Rectal smooth muscle tissue (tissue), 1 donor: ENCODE results near the gene FASTKD3.

ENCODE experiments used
- H3K27ac ChIP-seq: one replicate; pipeline ENCODE4 v1.7.0; 2013; ENCODE audit warnings: low read depth, low read length, inconsistent platforms
- H3K27me3 ChIP-seq: one replicate; pipeline ENCODE4 v1.7.0; 2013; ENCODE audit warnings: low read length; ENCODE audit not compliant: control insufficient read depth, insufficient read depth
- H3K36me3 ChIP-seq: one replicate; pipeline ENCODE4 v1.7.0; 2013; ENCODE audit warnings: low read length; ENCODE audit not compliant: control insufficient read depth, insufficient read depth
- H3K4me1 ChIP-seq: one replicate; pipeline ENCODE4 v1.7.0; 2013; ENCODE audit warnings: low read length; ENCODE audit not compliant: control insufficient read depth, insufficient read depth
- H3K4me3 ChIP-seq: one replicate; pipeline ENCODE4 v1.7.0; 2013; ENCODE audit warnings: low read length
- H3K9ac ChIP-seq: one replicate; pipeline ENCODE4 v1.7.0; 2013; ENCODE audit warnings: low read length

The FASTKD3 gene

DNA sequence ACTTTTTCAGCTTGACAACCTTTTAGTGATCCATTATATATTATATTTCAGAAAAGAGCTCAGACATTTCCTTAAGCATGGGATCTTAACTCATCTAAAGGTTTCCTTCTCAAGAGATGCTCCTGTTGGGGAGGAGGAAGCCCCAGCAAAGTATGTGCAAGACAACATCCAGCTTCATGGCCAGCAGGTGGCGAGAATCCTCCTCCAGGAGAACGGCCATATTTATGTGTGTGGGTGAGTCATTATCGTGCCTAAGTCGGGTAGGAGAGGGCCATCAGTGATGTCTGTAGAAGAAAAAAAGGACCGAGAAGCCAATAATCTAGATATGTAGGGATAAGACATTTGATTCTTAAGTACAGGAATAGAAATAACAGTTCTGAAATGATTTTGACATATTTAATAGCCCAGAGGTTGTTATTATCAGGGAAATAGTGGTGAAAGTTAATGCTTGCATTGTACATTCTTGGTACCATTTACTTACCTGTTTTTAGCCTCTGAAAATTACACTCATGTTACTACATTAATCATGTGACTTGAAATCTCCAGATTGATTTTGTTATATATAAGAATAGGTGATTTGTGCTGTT lies 28.3 kb upstream of the FASTKD3 start:
- no peak overlapping the region for H3K27ac ChIP-seq
- no peak overlapping the region for H3K9ac ChIP-seq
- no peak overlapping the region for H3K4me3 ChIP-seq
- peaks cover 21% of the 10 kb centered on the region for H3K36me3 ChIP-seq
- H3K27me3 ChIP-seq = no peaks in the 10 kb centered on the region
- H3K4me1 ChIP-seq = no peaks in the 10 kb centered on the region

DNA sequence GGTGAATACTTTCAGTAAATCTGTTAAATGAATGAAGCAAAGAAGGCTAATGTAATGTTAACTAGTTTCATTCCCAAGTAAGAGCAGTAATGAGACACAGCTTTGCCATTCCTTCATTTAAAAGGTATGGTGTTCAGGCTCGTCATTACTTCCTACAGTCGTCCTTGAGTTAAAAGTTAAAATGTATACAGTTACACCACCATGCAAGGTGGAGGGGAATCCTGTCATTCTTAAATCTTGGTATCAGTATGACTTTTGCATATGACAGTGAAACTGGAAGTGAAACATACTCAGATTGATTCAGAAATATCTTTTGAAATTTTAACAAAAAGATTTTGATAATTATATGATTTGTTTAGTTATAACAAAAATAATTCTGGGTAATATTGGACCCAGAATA lies 26.0 kb upstream of the FASTKD3 start:
- Histone ChIP-seq H3K27ac (no peak overlapping the region), H3K27me3 (no peaks in the 10 kb centered on the region), H3K9ac (no peak overlapping the region), H3K36me3 (peaks cover 18% of the 10 kb centered on the region), H3K4me1 (no peaks in the 10 kb centered on the region), H3K4me3 (no peak overlapping the region)

DNA sequence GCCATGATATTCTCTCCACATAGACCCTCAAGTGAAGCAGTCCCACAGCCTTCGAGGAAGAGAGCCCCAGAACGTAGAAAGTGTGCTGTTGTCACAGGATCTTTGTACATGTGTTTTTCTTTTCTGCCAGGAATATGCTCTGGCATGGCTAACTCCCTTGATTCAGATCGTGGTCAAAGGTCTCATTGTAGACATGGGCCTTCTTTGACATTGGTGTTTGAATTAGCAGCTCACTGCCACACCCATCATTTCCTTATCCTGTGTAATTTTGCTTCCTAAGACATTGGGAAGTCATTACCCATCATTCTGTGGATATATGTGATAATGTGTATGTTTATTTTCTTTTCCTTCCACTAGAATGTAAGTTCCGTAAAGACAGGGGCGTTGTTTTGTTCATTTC lies 25.6 kb upstream of the FASTKD3 start:
- Histone ChIP-seq H3K4me3 (no peak overlapping the region), H3K9ac (no peak overlapping the region), H3K4me1 (no peaks in the 10 kb centered on the region), H3K27me3 (no peaks in the 10 kb centered on the region), H3K27ac (no peak overlapping the region), H3K36me3 (peaks cover 18% of the 10 kb centered on the region)

DNA sequence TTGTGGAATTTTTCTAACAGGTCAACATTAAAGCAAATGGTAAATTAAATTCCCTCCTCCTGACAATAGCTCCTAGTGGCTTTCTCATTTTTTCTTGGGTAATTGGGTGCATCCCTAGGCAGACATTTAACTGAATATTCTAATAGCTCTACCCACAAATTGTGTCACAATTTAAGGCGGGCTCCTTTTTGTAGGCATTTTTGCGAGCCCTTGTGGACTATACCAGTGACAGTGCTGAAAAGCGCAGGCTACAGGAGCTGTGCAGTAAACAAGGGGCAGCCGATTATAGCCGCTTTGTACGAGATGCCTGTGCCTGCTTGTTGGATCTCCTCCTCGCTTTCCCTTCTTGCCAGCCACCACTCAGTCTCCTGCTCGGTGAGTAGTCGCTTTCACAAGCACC lies 20.1 kb upstream of the FASTKD3 start:
- no peaks in the 10 kb centered on the region for H3K4me1 ChIP-seq
- no peak overlapping the region for H3K27ac ChIP-seq
- H3K27me3 ChIP-seq = no peaks in the 10 kb centered on the region
- H3K9ac ChIP-seq = no peak overlapping the region
- peaks cover 10% of the 10 kb centered on the region for H3K36me3 ChIP-seq
- H3K4me3 ChIP-seq = no peak overlapping the region

DNA sequence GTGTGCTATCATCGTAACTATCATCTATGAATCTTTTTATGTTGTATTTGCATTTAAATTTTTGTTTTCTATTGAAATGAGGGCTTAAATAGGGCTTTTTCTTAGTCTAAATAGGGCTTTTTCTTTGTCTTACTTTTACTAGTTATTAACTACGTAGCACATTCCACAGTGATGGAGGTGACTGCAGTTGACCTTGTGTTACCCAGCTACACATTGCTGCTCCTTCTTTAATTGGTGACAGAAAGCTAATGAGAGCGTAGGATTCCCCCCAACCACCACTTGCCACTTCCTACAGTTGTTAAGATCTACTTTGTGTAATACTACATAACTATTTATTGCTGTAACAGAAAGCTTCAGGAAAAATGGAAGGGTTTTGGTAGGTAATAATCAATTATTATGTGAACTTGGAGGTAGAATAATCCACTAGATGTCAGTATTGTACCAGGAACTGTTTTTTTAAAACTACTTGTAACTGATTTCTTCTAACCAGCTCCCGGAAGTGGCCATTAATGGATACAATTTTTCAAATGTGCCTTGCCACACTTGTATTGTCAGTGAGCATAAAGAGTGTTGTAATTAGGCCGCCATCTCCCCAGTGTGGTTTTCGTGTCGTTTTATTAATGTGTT lies 18.1 kb upstream of the FASTKD3 start:
- Histone ChIP-seq H3K27ac (no peak overlapping the region), H3K27me3 (no peaks in the 10 kb centered on the region), H3K36me3 (peaks cover 17% of the 10 kb centered on the region), H3K4me3 (no peak overlapping the region), H3K4me1 (no peaks in the 10 kb centered on the region), H3K9ac (no peak overlapping the region)

DNA sequence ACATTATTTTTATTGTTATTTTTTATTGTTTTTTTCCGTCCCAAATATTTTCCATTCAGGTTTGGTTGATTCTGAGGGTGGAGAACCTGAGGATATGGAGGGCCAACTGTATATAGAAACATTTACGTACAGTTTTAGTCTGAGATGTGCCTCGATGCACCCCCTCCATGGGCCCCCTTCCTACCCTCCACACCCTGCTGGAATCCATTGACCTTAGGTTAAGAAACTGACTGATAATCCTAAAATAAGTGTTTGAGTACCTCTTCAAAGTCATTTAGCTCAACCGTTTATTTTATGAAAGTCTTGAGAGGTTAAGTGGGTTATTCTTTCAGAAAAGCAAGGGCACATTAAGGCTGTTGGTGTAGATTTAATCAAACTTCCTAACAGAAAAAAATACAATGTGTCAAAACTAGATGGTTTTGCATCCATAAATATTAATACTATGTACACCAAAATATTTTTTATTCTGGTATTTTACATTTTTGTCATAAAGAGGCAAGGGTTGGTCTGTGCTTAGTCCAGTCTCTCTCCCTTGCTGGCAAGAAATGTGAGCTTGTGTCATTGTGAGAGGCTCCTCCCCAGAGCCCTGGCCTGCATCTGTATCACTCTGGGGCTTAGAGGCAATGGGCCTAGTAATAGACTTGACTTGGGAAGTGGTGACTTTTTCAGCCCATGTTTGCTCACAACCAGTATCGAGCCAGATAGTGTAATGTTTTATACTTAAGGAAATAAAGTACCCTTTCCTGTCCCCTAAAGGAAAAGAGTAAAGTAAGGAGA lies 15.8 kb upstream of the FASTKD3 start:
- Histone ChIP-seq H3K9ac (no peak overlapping the region), H3K27ac (no peak overlapping the region), H3K4me1 (no peaks in the 10 kb centered on the region), H3K4me3 (no peak overlapping the region), H3K36me3 (peaks cover 28% of the 10 kb centered on the region), H3K27me3 (no peaks in the 10 kb centered on the region)

DNA sequence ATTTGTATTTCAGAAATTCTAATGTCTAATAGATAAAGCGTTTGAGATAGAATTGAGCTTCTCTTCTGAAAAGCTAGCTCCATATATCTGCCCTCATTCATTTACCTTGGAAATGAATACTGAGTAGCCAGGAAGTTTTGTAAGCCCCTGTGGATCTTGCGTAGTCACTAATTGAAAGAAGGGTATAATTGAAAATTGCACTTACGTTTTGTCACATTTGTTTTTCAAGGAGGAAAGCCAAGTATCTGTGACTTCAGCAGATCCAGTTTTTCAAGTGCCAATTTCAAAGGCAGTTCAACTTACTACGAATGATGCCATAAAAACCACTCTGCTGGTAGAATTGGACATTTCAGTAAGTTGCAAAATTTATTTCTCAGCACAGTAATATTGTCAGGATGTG lies 14.1 kb upstream of the FASTKD3 start:
- no peak overlapping the region for H3K9ac ChIP-seq
- peaks cover 27% of the 10 kb centered on the region for H3K36me3 ChIP-seq
- no peak overlapping the region for H3K27ac ChIP-seq
- no peaks in the 10 kb centered on the region for H3K4me1 ChIP-seq
- no peaks in the 10 kb centered on the region for H3K27me3 ChIP-seq
- H3K4me3 ChIP-seq = no peak overlapping the region

DNA sequence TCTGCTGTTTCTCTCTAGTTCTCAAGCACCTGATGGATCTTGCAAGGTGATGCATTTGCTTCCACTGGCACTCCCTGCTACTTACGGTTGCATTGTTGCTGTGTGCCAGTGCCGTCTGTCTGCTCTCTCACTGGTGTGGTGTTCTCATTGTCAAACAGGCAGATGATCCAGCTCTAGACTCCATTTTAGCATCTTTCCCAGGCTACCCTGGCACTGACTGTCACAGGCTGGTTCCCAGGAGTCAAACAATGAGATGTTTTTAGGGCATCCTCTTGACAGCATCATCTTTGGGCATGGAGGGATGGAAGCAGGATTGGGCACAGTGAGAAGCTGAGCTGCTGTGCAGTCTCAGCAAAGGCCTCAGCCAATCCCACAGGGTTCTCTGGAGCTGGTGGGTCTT lies 13.0 kb upstream of the FASTKD3 start:
- no peaks in the 10 kb centered on the region for H3K27me3 ChIP-seq
- H3K9ac ChIP-seq = no peak overlapping the region
- H3K36me3 ChIP-seq = peaks cover 27% of the 10 kb centered on the region
- H3K27ac ChIP-seq = no peak overlapping the region
- no peaks in the 10 kb centered on the region for H3K4me1 ChIP-seq
- H3K4me3 ChIP-seq = no peak overlapping the region

DNA sequence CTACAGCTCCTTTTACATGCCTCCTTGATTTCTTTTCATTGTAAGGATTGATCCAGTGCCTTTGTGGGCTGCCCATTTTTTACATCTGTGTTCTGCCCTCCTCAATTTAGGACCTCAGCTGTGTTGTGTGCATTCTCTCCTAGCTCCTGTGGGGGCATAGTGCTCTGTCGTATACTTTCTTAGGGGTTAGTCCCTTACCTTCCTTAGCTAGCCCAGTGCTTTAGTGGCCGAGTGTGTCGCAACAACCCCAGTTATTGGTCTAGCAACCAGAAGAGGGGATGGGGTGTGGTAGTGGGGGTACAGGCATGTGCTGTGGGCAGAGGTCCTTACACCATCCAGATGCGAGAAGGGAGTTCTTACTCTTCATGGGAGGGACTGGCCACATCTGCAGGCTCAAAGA lies 12.3 kb upstream of the FASTKD3 start:
- Histone ChIP-seq H3K36me3 (peaks cover 27% of the 10 kb centered on the region), H3K27ac (no peak overlapping the region), H3K4me1 (no peaks in the 10 kb centered on the region), H3K4me3 (no peak overlapping the region), H3K9ac (no peak overlapping the region), H3K27me3 (no peaks in the 10 kb centered on the region)

DNA sequence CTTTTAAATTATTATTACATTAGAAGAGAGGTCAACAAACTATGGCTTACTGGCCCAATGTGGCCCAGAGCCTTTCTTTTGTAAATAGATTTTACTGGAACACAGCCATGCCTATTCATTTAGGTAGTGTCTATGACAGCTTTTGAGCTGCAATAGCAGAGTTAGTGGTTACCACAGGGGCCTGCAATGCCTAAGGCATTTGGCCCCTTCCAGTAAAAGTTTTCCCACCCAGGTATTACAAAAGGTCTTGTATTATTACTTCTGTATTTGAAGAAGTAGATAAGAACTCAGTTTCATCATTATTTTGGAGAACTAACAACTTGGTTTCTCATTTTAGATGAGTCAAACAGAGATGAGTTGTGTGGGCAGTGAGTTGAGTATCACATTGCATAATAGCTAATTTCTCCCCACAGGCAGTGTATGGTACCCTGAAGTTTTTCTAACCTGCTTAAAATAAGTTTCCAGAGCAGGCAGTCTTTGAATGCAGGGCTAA lies 9.6 kb upstream of the FASTKD3 start:
- no peaks in the 10 kb centered on the region for H3K27me3 ChIP-seq
- no peak overlapping the region for H3K27ac ChIP-seq
- no peak overlapping the region for H3K9ac ChIP-seq
- H3K36me3 ChIP-seq = peaks cover 24% of the 10 kb centered on the region
- no peaks in the 10 kb centered on the region for H3K4me1 ChIP-seq
- no peak overlapping the region for H3K4me3 ChIP-seq

DNA sequence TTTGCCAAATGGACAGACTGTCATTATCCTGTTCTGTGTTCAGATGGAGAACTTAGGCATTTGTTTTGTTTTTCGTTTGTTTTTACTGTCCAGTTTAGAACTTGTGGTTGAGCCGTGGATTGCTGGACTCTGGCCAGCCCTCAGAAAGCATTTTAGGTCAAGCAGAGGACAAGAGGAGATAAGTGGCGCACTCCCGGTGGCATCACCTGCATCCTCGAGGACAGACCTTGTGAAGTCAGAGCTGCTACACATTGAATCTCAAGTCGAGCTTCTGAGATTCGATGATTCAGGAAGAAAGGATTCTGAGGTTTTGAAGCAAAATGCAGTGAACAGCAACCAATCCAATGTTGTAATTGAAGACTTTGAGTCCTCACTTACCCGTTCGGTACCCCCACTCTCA lies 9.0 kb upstream of the FASTKD3 start:
- Histone ChIP-seq H3K27ac (no peak overlapping the region), H3K36me3 (peaks cover 21% of the 10 kb centered on the region)

DNA sequence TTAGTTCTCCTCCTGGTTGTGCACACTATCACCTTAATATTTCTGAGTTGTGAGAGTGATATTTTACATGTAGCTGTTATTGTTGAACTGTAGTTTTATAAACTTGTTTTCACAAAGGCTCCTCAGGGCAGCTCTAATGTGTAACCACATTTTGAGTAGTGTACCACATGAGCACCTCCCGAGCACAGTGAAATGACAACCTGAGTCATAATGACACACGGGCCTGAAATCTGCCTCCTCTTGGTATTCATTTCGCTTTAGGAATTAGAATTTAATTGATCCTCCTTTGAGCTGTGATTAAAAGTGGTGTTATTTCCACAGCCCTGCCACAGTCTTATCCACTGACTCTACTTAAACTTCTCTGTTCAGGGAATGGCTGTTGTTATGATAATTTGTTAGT lies 8.0 kb upstream of the FASTKD3 start:
- H3K27ac ChIP-seq = no peak overlapping the region
- H3K4me3 ChIP-seq = no peak overlapping the region
- H3K4me1 ChIP-seq = no peaks in the 10 kb centered on the region
- H3K36me3 ChIP-seq = peaks cover 17% of the 10 kb centered on the region
- no peak overlapping the region for H3K9ac ChIP-seq
- no peaks in the 10 kb centered on the region for H3K27me3 ChIP-seq

More for the DNA sequence above, 9.0 kb upstream of the FASTKD3 start:
- H3K27me3 ChIP-seq = no peaks in the 10 kb centered on the region
- no peaks in the 10 kb centered on the region for H3K4me1 ChIP-seq
- H3K9ac ChIP-seq = no peak overlapping the region
- H3K4me3 ChIP-seq = no peak overlapping the region
